Neural crest cell (in vitro differentiated cells): Measurements from ENCODE around the gene COL8A1. TPM values are rescaled to one million over a fixed set of nuclear protein-coding genes. Genes with fewer than 3 reads are reported as not detected.

Experiments
- DNase-seq: peaks from one replicate; pipeline ENCODE4 v3.0.0; 2021; ENCODE audit warnings: low read depth, mixed read lengths, low spot score
- H3K27ac Mint-ChIP-seq: one replicate; pipeline ENCODE4 v1.8.0; 2021; ENCODE audit warnings: mild to moderate bottlenecking, mixed read lengths; ENCODE audit not compliant: unreplicated experiment
- H3K27me3 Mint-ChIP-seq: 2 replicates; pipeline ENCODE4 v1.8.0; 2021; ENCODE audit warnings: low read depth, mild to moderate bottlenecking, mixed read lengths
- H3K36me3 Mint-ChIP-seq: 2 replicates; pipeline ENCODE4 v1.8.0; 2021; ENCODE audit warnings: low read depth, mild to moderate bottlenecking, mixed read lengths
- H3K4me1 Mint-ChIP-seq: 2 replicates; pipeline ENCODE4 v1.8.0; 2021; ENCODE audit warnings: mixed read lengths
- H3K4me3 Mint-ChIP-seq: one replicate; pipeline ENCODE4 v1.8.0; 2021; ENCODE audit warnings: mild to moderate bottlenecking, mixed read lengths
- H3K9me3 Mint-ChIP-seq: 2 replicates; pipeline ENCODE4 v1.8.0; 2021; ENCODE audit warnings: mixed read lengths
- CTCF ChIP-seq: fragments of 200-600 bp; sonication (generic); conservative IDR thresholded peaks from 2 replicates; pipeline ENCODE4 v1.5.0; 2021; ENCODE audit warnings: antibody characterized with exemption, mild to moderate bottlenecking
- total RNA-seq: library from RNA; stranded (reverse); gene quantifications from 2 replicates; pipeline ENCODE4 v1.2.1, GENCODE V29; 2021

Gene COL8A1
- total RNA-seq, 1 donor from 2014 or later: 0.28 TPM

DNA sequence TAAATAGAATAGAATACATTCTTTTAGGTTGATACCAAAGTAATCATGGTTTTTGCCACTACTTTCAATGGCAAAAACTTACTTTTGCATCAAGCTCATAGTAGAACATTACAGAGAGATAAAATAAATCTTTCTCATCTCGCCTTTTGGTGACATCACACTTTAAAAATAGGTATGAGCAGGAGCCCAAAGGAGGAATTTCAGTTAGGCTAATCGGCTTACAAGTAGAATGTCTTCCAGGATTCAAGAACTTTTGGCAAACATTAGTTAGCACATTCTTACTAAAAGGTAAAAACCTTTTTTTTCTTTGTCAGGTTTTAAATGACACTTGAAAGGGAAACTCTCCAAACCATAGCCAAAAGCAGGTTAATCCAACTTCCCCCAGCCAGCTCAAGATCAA, 119.6 kb downstream of the COL8A1 start:
- H3K4me1 Mint-ChIP-seq: no peaks in the 10 kb centered on the region
- H3K27me3 Mint-ChIP-seq: peaks cover 29% of the 10 kb centered on the region
- H3K9me3 Mint-ChIP-seq: no peaks in the 10 kb centered on the region
- TF ChIP-seq CTCF: no peak
- H3K27ac Mint-ChIP-seq: no peak overlapping the region
- no peaks in the 10 kb centered on the region for H3K36me3 Mint-ChIP-seq
- H3K4me3 Mint-ChIP-seq: no peak overlapping the region
- no peak for DNase-seq

GRCh38 chr3:99758502-99759177, 120.2 kb downstream of the COL8A1 start:
- no peaks in the 10 kb centered on the region for H3K36me3 Mint-ChIP-seq
- peaks cover 26% of the 10 kb centered on the region for H3K27me3 Mint-ChIP-seq
- no peak for DNase-seq
- TF ChIP-seq CTCF: no peak
- no peak overlapping the region for H3K4me3 Mint-ChIP-seq
- no peaks in the 10 kb centered on the region for H3K4me1 Mint-ChIP-seq
- H3K27ac Mint-ChIP-seq: no peak overlapping the region
- H3K9me3 Mint-ChIP-seq: no peaks in the 10 kb centered on the region

DNA sequence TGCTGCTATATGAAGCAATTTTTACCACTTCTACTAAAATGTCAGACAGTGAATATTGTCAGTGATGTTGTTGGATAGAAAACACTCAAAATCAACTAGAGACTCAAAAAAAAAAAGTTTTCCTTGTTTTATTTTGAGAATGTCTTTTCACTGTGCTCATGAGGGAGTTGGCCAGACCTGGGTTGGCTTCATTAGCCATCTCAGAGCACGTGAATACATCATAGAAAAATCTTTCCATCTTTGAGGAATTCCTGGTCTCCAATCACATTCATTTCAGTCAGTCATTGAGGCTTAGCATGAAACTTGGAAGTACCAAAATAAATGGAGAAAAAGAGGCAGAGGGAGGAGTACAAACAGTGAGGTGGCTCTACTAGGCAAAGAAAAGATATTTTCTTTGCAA, 121.6 kb downstream of the COL8A1 start:
- no peaks in the 10 kb centered on the region for H3K36me3 Mint-ChIP-seq
- H3K4me1 Mint-ChIP-seq: no peaks in the 10 kb centered on the region
- no peak for DNase-seq
- no peak for TF ChIP-seq CTCF
- peaks cover 20% of the 10 kb centered on the region for H3K27me3 Mint-ChIP-seq
- no peaks in the 10 kb centered on the region for H3K9me3 Mint-ChIP-seq
- H3K4me3 Mint-ChIP-seq: no peak overlapping the region
- no peak overlapping the region for H3K27ac Mint-ChIP-seq

- Mint-ChIP-seq H3K4me1 (no peaks in the 10 kb centered on the region), H3K27ac (no peak overlapping the region)
Measured at GRCh38 chr3:99760629-99761028, 122.2 kb downstream of the COL8A1 start.

DNA sequence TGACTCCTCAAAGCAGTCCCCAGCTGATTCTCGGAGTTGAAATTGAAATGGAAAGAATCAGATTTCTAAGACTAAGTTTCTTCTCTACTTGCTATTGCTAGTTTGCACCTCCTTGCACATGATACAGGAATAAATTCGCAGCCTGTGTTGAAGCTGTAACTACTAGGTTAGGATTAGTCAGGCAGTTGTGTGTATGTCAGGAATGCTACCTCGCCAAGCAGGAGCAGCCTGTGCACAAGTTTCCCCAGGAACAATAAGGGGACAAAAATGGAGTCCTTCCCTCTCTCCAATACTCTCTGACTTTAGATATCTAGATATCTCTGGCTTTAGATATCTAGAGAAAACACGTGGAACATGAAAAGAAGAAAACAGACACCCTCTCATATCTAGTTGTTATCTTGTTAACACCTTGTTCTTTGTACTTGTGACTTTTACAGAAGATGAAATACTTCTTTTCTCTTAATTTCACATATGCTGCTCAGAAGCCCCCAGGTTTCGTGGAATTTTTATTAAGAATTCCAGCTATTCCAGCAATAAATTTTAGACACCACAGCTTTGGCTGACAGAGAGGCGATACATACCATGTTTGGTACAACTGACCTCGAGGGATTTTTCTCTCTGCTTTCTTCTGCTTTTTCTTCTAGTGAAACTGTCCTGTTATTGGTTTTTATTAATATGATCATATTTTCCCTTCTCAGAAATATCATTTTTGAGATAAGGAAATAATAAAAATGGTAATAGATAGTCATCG, 123.2 kb downstream of the COL8A1 start:
- DNase-seq: no peak
- H3K9me3 Mint-ChIP-seq: no peaks in the 10 kb centered on the region
- no peak overlapping the region for H3K27ac Mint-ChIP-seq
- no peaks in the 10 kb centered on the region for H3K4me1 Mint-ChIP-seq
- H3K27me3 Mint-ChIP-seq: peaks cover 10% of the 10 kb centered on the region
- TF ChIP-seq CTCF: no peak
- no peak overlapping the region for H3K4me3 Mint-ChIP-seq
- no peaks in the 10 kb centered on the region for H3K36me3 Mint-ChIP-seq

More at GRCh38 chr3:99760629-99761028, 122.2 kb downstream of the COL8A1 start:
- no peak for TF ChIP-seq CTCF
- no peak for DNase-seq
- Mint-ChIP-seq H3K27me3 (peaks cover 18% of the 10 kb centered on the region), H3K9me3 (no peaks in the 10 kb centered on the region), H3K36me3 (no peaks in the 10 kb centered on the region), H3K4me3 (no peak overlapping the region)
